PC-3 (cell line): ENCODE measurements around the gene SEMA3F. TPM values are rescaled to one million over a fixed set of nuclear protein-coding genes. Genes with fewer than 3 reads are reported as not detected.

Experiments used
- ATAC-seq: fragments of 200-7000 bp; cut with Tn5 transposase; 2 replicates; pipeline ENCODE4 v1.9.1; 2020; ENCODE audit warnings: mild to moderate bottlenecking, moderate library complexity
- BruUV-seq: library from RNA; stranded (reverse); fragments of 400-500 nt; replicated peaks from 2 replicates; lab custom pipeline; 2021; lab: Mats Ljungman, UMichigan
- CTCF ChIA-PET: fragments of 300-600 bp; sonication (Branson Sonifier 250); formaldehyde crosslinking; loops from one replicate; lab custom pipeline; 2022; ENCODE audit warnings: antibody characterized with exemption; lab: Charles Lee
- POLR2A ChIA-PET: fragments of 300-600 bp; sonication (Branson Sonifier 250); formaldehyde crosslinking; loops from one replicate; lab custom pipeline; 2022; ENCODE audit warnings: antibody characterized with exemption; ENCODE audit not compliant: unreplicated experiment; lab: Charles Lee
- DNase-seq: peaks from one replicate; pipeline ENCODE4 v3.0.0-alpha.2; 2015
- H2AFZ ChIP-seq: fragments of 300-600 bp; sonication (generic); 2 replicates; pipeline ENCODE4 v1.6.0; 2016; ENCODE audit warnings: antibody characterized with exemption, low read length
- H3F3A ChIP-seq: fragments of 300-600 bp; sonication (generic); one replicate; pipeline ENCODE4 v1.6.0; 2017; ENCODE audit warnings: antibody characterized with exemption, low read length, control low read depth, mild to moderate bottlenecking; ENCODE audit not compliant: unreplicated experiment
- H3K27ac ChIP-seq: fragments of 300-600 bp; sonication (generic); 2 replicates; pipeline ENCODE4 v1.5.1; 2016; ENCODE audit warnings: mild to moderate bottlenecking, low read length
- H3K27me3 ChIP-seq: fragments of 300-600 bp; sonication (generic); 2 replicates; pipeline ENCODE4 v1.6.1; 2016; ENCODE audit warnings: low read length, mixed read lengths
- H3K36me3 ChIP-seq: fragments of 300-600 bp; sonication (generic); 2 replicates; pipeline ENCODE4 v1.6.1; 2016; ENCODE audit warnings: low read depth, mixed run types, low read length, mixed read lengths
- H3K4me1 ChIP-seq: fragments of 300-600 bp; sonication (generic); 2 replicates; pipeline ENCODE4 v1.5.1; 2016; ENCODE audit warnings: low read length; ENCODE audit not compliant: insufficient read depth
- H3K4me2 ChIP-seq: fragments of 300-600 bp; sonication (generic); 2 replicates; pipeline ENCODE4 v1.6.0; 2016; ENCODE audit warnings: low read length
- H3K4me3 ChIP-seq: fragments of 300-600 bp; sonication (generic); 2 replicates; pipeline ENCODE4 v1.5.1; 2016; ENCODE audit warnings: mild to moderate bottlenecking, low read length, mixed read lengths
- H3K79me2 ChIP-seq: fragments of 300-600 bp; sonication (generic); 2 replicates; pipeline ENCODE4 v1.6.1; 2017; ENCODE audit warnings: low read length, mixed read lengths
- H3K9ac ChIP-seq: fragments of 300-600 bp; sonication (generic); 2 replicates; pipeline ENCODE4 v1.6.0; 2016; ENCODE audit warnings: mild to moderate bottlenecking, low read length
- H3K9me2 ChIP-seq: fragments of 300-600 bp; sonication (generic); replicated peaks from 2 replicates; pipeline ENCODE4 v1.6.1; 2016; ENCODE audit warnings: mixed run types, low read length, mixed read lengths
- H3K9me3 ChIP-seq: fragments of 300-600 bp; sonication (generic); 2 replicates; pipeline ENCODE4 v1.6.1; 2016; ENCODE audit warnings: low read length, mixed read lengths
- H4K20me1 ChIP-seq: fragments of 300-600 bp; sonication (generic); 2 replicates; pipeline ENCODE4 v1.6.1; 2016; ENCODE audit warnings: low read length, mixed read lengths
- EZH2 ChIP-seq: fragments of 300-600 bp; sonication (generic); IDR thresholded peaks from one replicate; pipeline ENCODE4 v1.6.1; 2017; ENCODE audit warnings: antibody characterized with exemption, mild to moderate bottlenecking, low read length; ENCODE audit not compliant: unreplicated experiment
- EZH2phosphoT487 ChIP-seq: fragments of 300-600 bp; sonication (generic); IDR thresholded peaks from 2 replicates; pipeline ENCODE4 v1.6.1; 2018; ENCODE audit warnings: mild to moderate bottlenecking, antibody characterized with exemption, low read length, borderline replicate concordance
- intact Hi-C: fragments of 100-400 bp; cut with micrococcal nuclease; formaldehyde crosslinking; loops from 2 replicates; pipeline ENCODE4 v1.9.0; 2023
- total RNA-seq: library from RNA; depleted of rRNA; stranded (reverse); fragments of >200 nt; gene quantifications from 2 replicates; pipeline ENCODE4 v1.2.3, GENCODE V29; 2014
- TF ChIP-seq, protein P1 (sequence below): fragments of 300-600 bp; sonication (generic); conservative IDR thresholded peaks from 2 replicates; pipeline ENCODE4 v1.5.1; 2017; ENCODE audit warnings: antibody characterized with exemption, low read depth, mild to moderate bottlenecking, low read length

SEMA3F gene
- total RNA-seq, 1 experiment from 2014 or later: 50.5 TPM

DNA sequence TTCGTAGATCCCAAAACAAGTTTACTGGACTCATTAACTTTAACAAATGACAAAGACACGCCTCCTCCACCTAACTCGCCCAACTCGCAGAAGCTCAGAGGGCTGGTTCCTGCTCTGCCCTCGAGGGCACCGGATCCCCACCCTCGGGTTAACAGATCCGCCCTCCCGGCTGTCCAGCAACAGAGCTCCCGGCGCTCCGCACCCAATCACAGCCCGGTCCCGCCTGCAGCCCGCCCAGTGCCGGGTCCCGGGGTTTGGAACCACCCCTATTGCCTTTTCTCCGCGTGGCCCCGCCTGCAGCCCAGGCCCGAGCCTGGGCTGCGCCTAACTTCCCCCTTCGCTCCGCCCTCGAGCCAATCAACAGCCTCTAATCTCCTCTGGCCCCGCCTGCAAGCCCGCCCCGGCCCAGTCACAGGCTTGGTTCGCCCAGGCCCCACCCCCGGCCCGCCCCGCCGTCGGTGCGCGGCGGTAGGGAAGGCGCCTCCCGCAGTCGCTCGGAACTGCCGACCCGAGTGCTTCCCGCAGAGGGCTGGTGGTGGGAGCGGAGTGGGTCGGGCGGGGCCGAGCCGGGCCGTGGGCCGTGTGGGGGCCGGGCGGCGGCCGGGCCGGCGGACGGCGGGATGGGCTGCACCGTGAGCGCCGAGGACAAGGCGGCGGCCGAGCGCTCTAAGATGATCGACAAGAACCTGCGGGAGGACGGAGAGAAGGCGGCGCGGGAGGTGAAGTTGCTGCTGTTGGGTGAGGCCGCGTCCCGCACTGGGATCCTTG, 80.8 kb downstream of the SEMA3F start, which contains the start of gene GNAI2:
TSS of gene GNAI2 (plus strand) at position 489 of the 768 bp plus-strand sequence. CDS start at position 621, 132 bp downstream.
- Histone ChIP-seq H2AFZ (peak within 1 kb of the TSS; percentile 29), H3F3A (peaks cover 5% of the 10 kb centered on the region), H3K27me3 (no peaks in the 10 kb centered on the region), H3K79me2 (peaks cover 48% of the 10 kb centered on the region), H4K20me1 (peaks cover 31% of the 10 kb centered on the region), H3K9me3 (no peaks in the 10 kb centered on the region), H3K36me3 (peaks cover 7% of the 10 kb centered on the region; the same call in 1 of the 2 replicates), H3K9me2 (no peaks in the 10 kb centered on the region), H3K9ac (peak within 1 kb of the TSS; percentile 85), H3K4me2 (peak within 1 kb of the TSS; percentile 98), H3K27ac (peak within 1 kb of the TSS; percentile 55; the same call in 1 of the 2 replicates), H3K4me3 (peak within 1 kb of the TSS; percentile 78), H3K4me1 (peaks cover 15% of the 10 kb centered on the region)
- POLR2A ChIA-PET: interaction anchor here (0.5 to 1.1 kb wide), 6 partner anchors 11 to 502 kb away, joined by 3 to 9 read pairs (median 7); no protein-coding TSS in a partner anchor
- TF ChIP-seq, protein P1, sequence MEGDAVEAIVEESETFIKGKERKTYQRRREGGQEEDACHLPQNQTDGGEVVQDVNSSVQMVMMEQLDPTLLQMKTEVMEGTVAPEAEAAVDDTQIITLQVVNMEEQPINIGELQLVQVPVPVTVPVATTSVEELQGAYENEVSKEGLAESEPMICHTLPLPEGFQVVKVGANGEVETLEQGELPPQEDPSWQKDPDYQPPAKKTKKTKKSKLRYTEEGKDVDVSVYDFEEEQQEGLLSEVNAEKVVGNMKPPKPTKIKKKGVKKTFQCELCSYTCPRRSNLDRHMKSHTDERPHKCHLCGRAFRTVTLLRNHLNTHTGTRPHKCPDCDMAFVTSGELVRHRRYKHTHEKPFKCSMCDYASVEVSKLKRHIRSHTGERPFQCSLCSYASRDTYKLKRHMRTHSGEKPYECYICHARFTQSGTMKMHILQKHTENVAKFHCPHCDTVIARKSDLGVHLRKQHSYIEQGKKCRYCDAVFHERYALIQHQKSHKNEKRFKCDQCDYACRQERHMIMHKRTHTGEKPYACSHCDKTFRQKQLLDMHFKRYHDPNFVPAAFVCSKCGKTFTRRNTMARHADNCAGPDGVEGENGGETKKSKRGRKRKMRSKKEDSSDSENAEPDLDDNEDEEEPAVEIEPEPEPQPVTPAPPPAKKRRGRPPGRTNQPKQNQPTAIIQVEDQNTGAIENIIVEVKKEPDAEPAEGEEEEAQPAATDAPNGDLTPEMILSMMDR: no peak
- no peak for TF ChIP-seq EZH2
- no peak for TF ChIP-seq EZH2phosphoT487
- CTCF ChIA-PET: interaction anchor here (0.6 to 2.1 kb wide), 9 partner anchors 9 to 41 kb away, joined by 3 to 19 read pairs (median 4); no protein-coding TSS in a partner anchor
- peak; percentile 87 for ATAC-seq
- peak; percentile 99 for DNase-seq
- intact Hi-C loops: loop anchor here (1.0 to 2.0 kb wide), 2 partner anchors 63 to 123 kb away; partner anchors contain the start of genes HYAL3, NAA80 and TMEM115
- BruUV-seq: no TSS peak

DNA sequence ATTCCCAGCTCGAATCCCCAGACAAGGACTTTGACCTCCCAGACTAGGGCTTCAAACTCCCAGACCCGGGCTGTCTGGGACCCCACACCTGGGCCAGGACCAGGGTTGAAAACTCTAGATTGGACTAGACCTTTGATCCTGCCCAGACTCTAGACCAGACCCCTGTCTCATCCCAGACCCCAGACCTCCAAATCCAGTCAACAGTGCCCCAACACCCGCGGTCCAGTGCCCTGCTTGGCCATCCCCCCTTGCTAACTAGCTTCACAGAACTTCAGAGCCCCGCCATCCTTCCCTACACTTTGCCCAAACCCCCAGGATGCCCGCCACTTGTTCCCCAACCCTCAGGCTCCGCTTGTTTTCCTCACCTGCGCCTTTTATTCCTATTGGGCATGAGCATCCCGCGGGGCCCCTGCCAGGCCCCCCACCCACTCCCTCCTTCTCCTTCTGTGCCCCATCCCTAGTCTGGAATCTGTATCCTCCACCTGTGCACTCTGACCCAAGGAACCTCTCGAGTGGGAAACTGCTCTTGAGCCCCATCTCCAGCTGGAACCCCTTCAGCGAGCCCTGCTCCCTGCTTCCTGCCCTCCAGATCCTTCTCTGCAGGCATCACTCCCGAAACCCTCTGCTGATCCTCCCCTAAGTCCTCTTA, 81.5 kb downstream of the SEMA3F start:
- Histone ChIP-seq H2AFZ (no peak overlapping the region), H3K9me2 (no peaks in the 10 kb centered on the region), H3K79me2 (peaks cover 56% of the 10 kb centered on the region), H3K27ac (peak overlapping the region; percentile 55; the same call in 1 of the 2 replicates), H3K36me3 (peaks cover 7% of the 10 kb centered on the region; the same call in 1 of the 2 replicates), H3K4me3 (peak overlapping the region; percentile 78), H3K9me3 (no peaks in the 10 kb centered on the region), H3K9ac (peak overlapping the region; percentile 85), H3K4me2 (peak overlapping the region; percentile 98), H4K20me1 (peaks cover 38% of the 10 kb centered on the region), H3K4me1 (peaks cover 15% of the 10 kb centered on the region), H3F3A (peaks cover 5% of the 10 kb centered on the region), H3K27me3 (no peaks in the 10 kb centered on the region)
- ATAC-seq (no peak), DNase-seq (no peak)
- TSS peak; percentile 57 for BruUV-seq
- CTCF ChIA-PET: no interaction called here
- TF ChIP-seq EZH2phosphoT487 (no peak), EZH2 (no peak)
- TF ChIP-seq, protein P1: no peak
- intact Hi-C loops: no loop called here
- POLR2A ChIA-PET: no interaction called here
